K562 (cell line): ENCODE data around the gene PLS1. TPM values are rescaled to one million over a fixed set of nuclear protein-coding genes. Genes with fewer than 3 reads are reported as not detected.

Experiments
- BCL6 ChIP-seq: fragments of 250-450 bp; sonication (Bioruptor Pico); IDR thresholded peaks from 2 replicates; pipeline ENCODE4 v1.4.0; 2020
- CBX2 ChIP-seq: fragments of 200-600 bp; sonication (generic); IDR thresholded peaks from one replicate; pipeline ENCODE4 v1.6.1; 2012; ENCODE audit warnings: mild to moderate bottlenecking, low read length, inconsistent platforms; ENCODE audit not compliant: insufficient read depth, poor library complexity, severe bottlenecking
- DNMT1 ChIP-seq: fragments of 450-650 bp; IDR thresholded peaks from 2 replicates; pipeline ENCODE4 v1.6.1; 2016; ENCODE audit warnings: antibody characterized with exemption, mild to moderate bottlenecking
- GABPB2 ChIP-seq: fragments of 250-450 bp; sonication (Bioruptor Pico); conservative IDR thresholded peaks from 2 replicates; pipeline ENCODE4 v1.5.1; 2021; ENCODE audit warnings: mild to moderate bottlenecking
- HNRNPLL ChIP-seq: fragments of 200-400 bp; formaldehyde crosslinking; IDR thresholded peaks from 2 replicates; pipeline ENCODE4 v1.6.1; 2017; ENCODE audit warnings: low read length, low read depth, mild to moderate bottlenecking; ENCODE audit not compliant: poor library complexity, severe bottlenecking
- KDM2B ChIP-seq: fragments of 250-450 bp; sonication (Bioruptor Pico); IDR thresholded peaks from 2 replicates; pipeline ENCODE4 v1.8.0; 2021; ENCODE audit warnings: mild to moderate bottlenecking, moderate library complexity
- PHB2 ChIP-seq: fragments of 450-650 bp; IDR thresholded peaks from 2 replicates; pipeline ENCODE4 v1.6.1; 2017; ENCODE audit warnings: low read depth
- PRMT5 ChIP-seq: sonication (generic); formaldehyde crosslinking; IDR thresholded peaks from 2 replicates; pipeline ENCODE4 v1.5.0; 2020; ENCODE audit warnings: missing genetic modification reagents
- RBM17 ChIP-seq: fragments of 200-400 bp; formaldehyde crosslinking; IDR thresholded peaks from 2 replicates; pipeline ENCODE4 v1.6.1; 2017; ENCODE audit warnings: low read depth, mild to moderate bottlenecking, low read length, borderline replicate concordance
- RFX7 ChIP-seq: fragments of 250-450 bp; sonication (Bioruptor Pico); IDR thresholded peaks from 2 replicates; pipeline ENCODE4 v1.5.1; 2021; ENCODE audit warnings: mild to moderate bottlenecking
- SMC3 ChIP-seq: conservative IDR thresholded peaks from 2 replicates; pipeline ENCODE4 v1.6.1; 2011; ENCODE audit warnings: low read depth, low read length, improper control_type of control experiment; ENCODE audit not compliant: insufficient read depth
- TEAD2 ChIP-seq: fragments of 450-650 bp; IDR thresholded peaks from 2 replicates; pipeline ENCODE4 v1.6.1; 2016; ENCODE audit warnings: missing genetic modification characterization, control low read depth, missing compliant biosample characterization
- TGIF2 ChIP-seq: sonication (generic); formaldehyde crosslinking; IDR thresholded peaks from 2 replicates; pipeline ENCODE4 v1.8.1; 2022; ENCODE audit warnings: mild to moderate bottlenecking, missing genetic modification reagents, moderate library complexity
- ZNF707 ChIP-seq: fragments of 250-450 bp; sonication (Bioruptor Pico); conservative IDR thresholded peaks from 2 replicates; pipeline ENCODE4 v1.8.0; 2022; ENCODE audit warnings: inconsistent platforms, mild to moderate bottlenecking, moderate library complexity
- ZNF75A ChIP-seq: fragments of 450-650 bp; formaldehyde crosslinking; IDR thresholded peaks from 2 replicates; pipeline ENCODE4 v1.4.0; 2020; ENCODE audit warnings: mild to moderate bottlenecking
- polyA plus RNA-seq, 8 experiments: library from polyadenylated mRNA; depleted of rRNA in 4 of 8; stranded (reverse) in 5 of 8; unstranded in 3 of 8; fragments of >200 nt; fragmentation: Nextera tagmentation in 2 of 8; fragmentation: Illumina TruSeq in 1 of 8; extraction: Ambion mirVana in 2 of 8; extraction: Trizol in 1 of 8; gene quantifications; 2 replicates each; pipeline versions ENCODE4 v1.2.1 to v1.2.3, GENCODE V29; 2011 to 2014; ENCODE audit warnings: inconsistent platforms in 1 of 8, missing spikeins in 1 of 8
- total RNA-seq, 7 experiments: library from RNA; depleted of rRNA in 6 of 7; stranded (reverse); fragments of >200 nt in 6 of 7; fragmentation: Illumina TruSeq in 2 of 7; extraction: Trizol in 2 of 7; gene quantifications; 2 replicates each; pipeline versions ENCODE4 v1.2.1 to v1.2.3, GENCODE V29; 2011 to 2021; ENCODE audit warnings: low replicate concordance in 1 of 7
- TF ChIP-seq, protein P1 (sequence below): fragments of 250-450 bp; sonication (Bioruptor Pico); IDR thresholded peaks from 2 replicates; pipeline ENCODE4 v1.8.0; 2021; ENCODE audit warnings: mild to moderate bottlenecking, moderate library complexity
- TF ChIP-seq, protein P2 (sequence below): fragments of 200-400 bp; formaldehyde crosslinking; IDR thresholded peaks from 2 replicates; pipeline ENCODE4 v1.6.1; 2017; ENCODE audit warnings: mild to moderate bottlenecking, low read depth, low read length, moderate library complexity
- TF ChIP-seq, protein P3 (sequence below): sonication (generic); formaldehyde crosslinking; IDR thresholded peaks from 2 replicates; pipeline ENCODE4 v1.8.0; 2022; ENCODE audit warnings: missing genetic modification reagents, mild to moderate bottlenecking, borderline replicate concordance
- TF ChIP-seq, protein P4 (sequence below): fragments of 250-450 bp; sonication (Bioruptor Pico); IDR thresholded peaks from 2 replicates; pipeline ENCODE4 v1.4.0; 2020; ENCODE audit warnings: mild to moderate bottlenecking, moderate library complexity, borderline replicate concordance
- TF ChIP-seq, protein P5 (sequence below): fragments of 250-450 bp; sonication (Bioruptor Pico); IDR thresholded peaks from 2 replicates; pipeline ENCODE4 v1.8.0; 2022; ENCODE audit warnings: inconsistent platforms, mild to moderate bottlenecking, moderate library complexity, borderline replicate concordance

PLS1 gene
- total and polyA plus RNA-seq, 9 of the 15 experiments (the other 6 are each of a cell fraction or from before 2014, with no cell fraction given), result 6.1 to 21.3 (median 13.0) TPM

DNA sequence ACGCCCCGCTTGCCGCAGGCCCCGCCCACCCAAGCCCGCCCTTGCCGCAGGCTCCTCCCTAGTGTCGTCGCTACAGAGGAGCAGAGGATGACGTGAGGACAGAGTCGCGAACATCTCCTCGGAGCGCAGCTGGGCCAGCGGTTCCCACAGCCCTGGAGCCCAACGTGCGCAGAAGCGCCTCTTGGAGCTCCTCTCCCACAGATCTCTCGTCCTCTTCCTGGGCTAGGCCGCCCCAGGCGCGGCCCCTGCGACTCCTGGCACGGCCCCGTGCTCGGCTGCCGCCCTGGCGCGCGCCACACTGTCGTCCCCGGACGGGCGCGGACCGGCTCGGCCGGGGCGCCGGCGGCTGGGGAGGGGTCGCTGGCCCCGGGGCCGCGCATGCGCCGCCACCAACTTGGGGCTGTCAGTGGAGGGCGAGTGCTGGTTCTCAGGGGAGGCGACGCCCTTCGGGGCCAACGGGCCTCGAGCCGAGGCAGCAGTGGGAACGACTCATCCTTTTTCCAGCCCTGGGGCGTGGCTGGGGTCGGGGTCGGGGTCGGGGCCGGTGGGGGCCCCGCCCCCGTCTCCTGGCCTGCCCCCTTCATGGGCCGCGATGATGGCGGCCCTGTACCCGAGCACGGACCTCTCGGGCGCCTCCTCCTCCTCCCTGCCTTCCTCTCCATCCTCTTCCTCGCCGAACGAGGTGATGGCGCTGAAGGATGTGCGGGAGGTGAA lies 127.9 kb downstream of the PLS1 start, which contains the start of gene TRPC1 (continued):
- TF ChIP-seq, protein P1, sequence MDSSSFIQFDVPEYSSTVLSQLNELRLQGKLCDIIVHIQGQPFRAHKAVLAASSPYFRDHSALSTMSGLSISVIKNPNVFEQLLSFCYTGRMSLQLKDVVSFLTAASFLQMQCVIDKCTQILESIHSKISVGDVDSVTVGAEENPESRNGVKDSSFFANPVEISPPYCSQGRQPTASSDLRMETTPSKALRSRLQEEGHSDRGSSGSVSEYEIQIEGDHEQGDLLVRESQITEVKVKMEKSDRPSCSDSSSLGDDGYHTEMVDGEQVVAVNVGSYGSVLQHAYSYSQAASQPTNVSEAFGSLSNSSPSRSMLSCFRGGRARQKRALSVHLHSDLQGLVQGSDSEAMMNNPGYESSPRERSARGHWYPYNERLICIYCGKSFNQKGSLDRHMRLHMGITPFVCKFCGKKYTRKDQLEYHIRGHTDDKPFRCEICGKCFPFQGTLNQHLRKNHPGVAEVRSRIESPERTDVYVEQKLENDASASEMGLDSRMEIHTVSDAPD (CRISPR knock-in tag), result no peak
- no peak for TF ChIP-seq PHB2
- no peak for TF ChIP-seq GABPB2 (CRISPR knock-in tag)
- TF ChIP-seq, protein P2, sequence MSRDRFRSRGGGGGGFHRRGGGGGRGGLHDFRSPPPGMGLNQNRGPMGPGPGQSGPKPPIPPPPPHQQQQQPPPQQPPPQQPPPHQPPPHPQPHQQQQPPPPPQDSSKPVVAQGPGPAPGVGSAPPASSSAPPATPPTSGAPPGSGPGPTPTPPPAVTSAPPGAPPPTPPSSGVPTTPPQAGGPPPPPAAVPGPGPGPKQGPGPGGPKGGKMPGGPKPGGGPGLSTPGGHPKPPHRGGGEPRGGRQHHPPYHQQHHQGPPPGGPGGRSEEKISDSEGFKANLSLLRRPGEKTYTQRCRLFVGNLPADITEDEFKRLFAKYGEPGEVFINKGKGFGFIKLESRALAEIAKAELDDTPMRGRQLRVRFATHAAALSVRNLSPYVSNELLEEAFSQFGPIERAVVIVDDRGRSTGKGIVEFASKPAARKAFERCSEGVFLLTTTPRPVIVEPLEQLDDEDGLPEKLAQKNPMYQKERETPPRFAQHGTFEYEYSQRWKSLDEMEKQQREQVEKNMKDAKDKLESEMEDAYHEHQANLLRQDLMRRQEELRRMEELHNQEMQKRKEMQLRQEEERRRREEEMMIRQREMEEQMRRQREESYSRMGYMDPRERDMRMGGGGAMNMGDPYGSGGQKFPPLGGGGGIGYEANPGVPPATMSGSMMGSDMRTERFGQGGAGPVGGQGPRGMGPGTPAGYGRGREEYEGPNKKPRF, result no peak
- TF ChIP-seq, protein P3, sequence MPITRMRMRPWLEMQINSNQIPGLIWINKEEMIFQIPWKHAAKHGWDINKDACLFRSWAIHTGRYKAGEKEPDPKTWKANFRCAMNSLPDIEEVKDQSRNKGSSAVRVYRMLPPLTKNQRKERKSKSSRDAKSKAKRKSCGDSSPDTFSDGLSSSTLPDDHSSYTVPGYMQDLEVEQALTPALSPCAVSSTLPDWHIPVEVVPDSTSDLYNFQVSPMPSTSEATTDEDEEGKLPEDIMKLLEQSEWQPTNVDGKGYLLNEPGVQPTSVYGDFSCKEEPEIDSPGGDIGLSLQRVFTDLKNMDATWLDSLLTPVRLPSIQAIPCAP (CRISPR knock-in tag), result no peak
- TF ChIP-seq KDM2B (CRISPR knock-in tag), result no peak
- TF ChIP-seq, protein P4, sequence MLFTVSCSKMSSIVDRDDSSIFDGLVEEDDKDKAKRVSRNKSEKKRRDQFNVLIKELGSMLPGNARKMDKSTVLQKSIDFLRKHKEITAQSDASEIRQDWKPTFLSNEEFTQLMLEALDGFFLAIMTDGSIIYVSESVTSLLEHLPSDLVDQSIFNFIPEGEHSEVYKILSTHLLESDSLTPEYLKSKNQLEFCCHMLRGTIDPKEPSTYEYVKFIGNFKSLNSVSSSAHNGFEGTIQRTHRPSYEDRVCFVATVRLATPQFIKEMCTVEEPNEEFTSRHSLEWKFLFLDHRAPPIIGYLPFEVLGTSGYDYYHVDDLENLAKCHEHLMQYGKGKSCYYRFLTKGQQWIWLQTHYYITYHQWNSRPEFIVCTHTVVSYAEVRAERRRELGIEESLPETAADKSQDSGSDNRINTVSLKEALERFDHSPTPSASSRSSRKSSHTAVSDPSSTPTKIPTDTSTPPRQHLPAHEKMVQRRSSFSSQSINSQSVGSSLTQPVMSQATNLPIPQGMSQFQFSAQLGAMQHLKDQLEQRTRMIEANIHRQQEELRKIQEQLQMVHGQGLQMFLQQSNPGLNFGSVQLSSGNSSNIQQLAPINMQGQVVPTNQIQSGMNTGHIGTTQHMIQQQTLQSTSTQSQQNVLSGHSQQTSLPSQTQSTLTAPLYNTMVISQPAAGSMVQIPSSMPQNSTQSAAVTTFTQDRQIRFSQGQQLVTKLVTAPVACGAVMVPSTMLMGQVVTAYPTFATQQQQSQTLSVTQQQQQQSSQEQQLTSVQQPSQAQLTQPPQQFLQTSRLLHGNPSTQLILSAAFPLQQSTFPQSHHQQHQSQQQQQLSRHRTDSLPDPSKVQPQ (CRISPR knock-in tag), result no peak
- TF ChIP-seq ZNF707, result no peak
- no peak for TF ChIP-seq CBX2
- TF ChIP-seq TGIF2 (CRISPR knock-in tag), result no peak
- no peak for TF ChIP-seq TEAD2
- TF ChIP-seq BCL6, result no peak
- TF ChIP-seq RFX7 (CRISPR knock-in tag), result no peak
- TF ChIP-seq RBM17, result no peak
- no peak for TF ChIP-seq SMC3
- TF ChIP-seq HNRNPLL, result no peak
- no peak for TF ChIP-seq ZNF75A (CRISPR knock-in tag)
- TF ChIP-seq DNMT1, result no peak
- no peak for TF ChIP-seq PRMT5 (CRISPR knock-in tag)
- TF ChIP-seq, protein P5, sequence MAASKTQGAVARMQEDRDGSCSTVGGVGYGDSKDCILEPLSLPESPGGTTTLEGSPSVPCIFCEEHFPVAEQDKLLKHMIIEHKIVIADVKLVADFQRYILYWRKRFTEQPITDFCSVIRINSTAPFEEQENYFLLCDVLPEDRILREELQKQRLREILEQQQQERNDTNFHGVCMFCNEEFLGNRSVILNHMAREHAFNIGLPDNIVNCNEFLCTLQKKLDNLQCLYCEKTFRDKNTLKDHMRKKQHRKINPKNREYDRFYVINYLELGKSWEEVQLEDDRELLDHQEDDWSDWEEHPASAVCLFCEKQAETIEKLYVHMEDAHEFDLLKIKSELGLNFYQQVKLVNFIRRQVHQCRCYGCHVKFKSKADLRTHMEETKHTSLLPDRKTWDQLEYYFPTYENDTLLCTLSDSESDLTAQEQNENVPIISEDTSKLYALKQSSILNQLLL, result no peak
